Panc1 (cell line): Measurements from ENCODE around the gene WDR86.

ENCODE experiments used
- POLR2AphosphoS5 ChIP-seq: IDR thresholded peaks from 2 replicates; pipeline ENCODE4 v1.6.1; 2012; ENCODE audit warnings: mild to moderate bottlenecking, low read depth, low read length, moderate library complexity
- SIN3A ChIP-seq: IDR thresholded peaks from 2 replicates; pipeline ENCODE4 v1.6.1; 2012; ENCODE audit warnings: low read depth, mild to moderate bottlenecking, low read length, moderate library complexity, borderline replicate concordance; ENCODE audit not compliant: insufficient read depth
- TCF7L2 ChIP-seq: IDR thresholded peaks from 2 replicates; pipeline ENCODE4 v1.6.1; 2011; ENCODE audit warnings: mild to moderate bottlenecking, low read depth, low read length, inconsistent platforms
- TF ChIP-seq, protein P1 (sequence below): fragments of 450-650 bp; IDR thresholded peaks from 2 replicates; pipeline ENCODE4 v1.5.1; 2017; ENCODE audit warnings: mild to moderate bottlenecking
- TF ChIP-seq, protein P2 (sequence below), 2 experiments: IDR thresholded peaks; 2 replicates each; pipeline ENCODE4 v1.6.1; 2011 to 2012; ENCODE audit warnings: low read depth in 2 of 2, control low read depth in 1 of 2, low read length in 1 of 2, mild to moderate bottlenecking in 1 of 2, moderate library complexity in 1 of 2; ENCODE audit not compliant: insufficient read depth in 1 of 2

DNA sequence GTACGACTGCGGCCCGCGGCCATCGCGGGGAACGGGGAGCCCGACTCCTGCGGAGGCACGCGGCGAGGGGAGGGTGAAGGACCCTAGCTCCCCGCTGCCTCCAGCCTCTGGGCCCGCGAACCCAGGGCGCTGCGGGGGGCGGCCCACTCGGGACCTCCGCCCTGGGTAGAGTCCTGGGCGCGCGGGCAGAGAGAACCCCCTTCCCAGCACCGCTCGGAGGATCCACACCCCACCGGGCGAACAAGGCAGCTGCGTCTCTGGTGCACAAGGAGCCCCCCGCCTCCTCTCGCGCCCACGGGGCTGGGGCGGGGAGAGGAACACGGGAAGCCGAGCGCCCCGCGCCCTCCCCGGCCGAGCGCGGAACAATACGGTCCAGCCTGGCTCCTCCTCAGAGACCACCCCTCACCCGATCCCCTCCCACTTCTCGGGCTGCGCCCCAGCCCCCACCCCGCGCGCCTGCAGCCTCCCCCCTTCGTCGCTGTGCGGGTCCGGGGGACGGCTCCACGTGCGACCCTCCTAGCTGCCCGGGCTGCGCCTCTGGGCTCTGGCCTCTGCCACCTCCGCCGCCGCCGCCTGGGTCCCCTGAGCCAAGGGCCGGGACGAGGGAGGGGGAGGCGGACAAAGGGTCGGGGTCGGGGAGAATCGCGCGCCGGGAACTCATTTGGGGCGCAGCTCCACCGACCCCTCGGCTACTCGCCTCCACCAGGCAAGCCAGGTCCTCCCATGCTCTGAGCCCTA, at the start of gene WDR86:
- TF ChIP-seq, protein P1, sequence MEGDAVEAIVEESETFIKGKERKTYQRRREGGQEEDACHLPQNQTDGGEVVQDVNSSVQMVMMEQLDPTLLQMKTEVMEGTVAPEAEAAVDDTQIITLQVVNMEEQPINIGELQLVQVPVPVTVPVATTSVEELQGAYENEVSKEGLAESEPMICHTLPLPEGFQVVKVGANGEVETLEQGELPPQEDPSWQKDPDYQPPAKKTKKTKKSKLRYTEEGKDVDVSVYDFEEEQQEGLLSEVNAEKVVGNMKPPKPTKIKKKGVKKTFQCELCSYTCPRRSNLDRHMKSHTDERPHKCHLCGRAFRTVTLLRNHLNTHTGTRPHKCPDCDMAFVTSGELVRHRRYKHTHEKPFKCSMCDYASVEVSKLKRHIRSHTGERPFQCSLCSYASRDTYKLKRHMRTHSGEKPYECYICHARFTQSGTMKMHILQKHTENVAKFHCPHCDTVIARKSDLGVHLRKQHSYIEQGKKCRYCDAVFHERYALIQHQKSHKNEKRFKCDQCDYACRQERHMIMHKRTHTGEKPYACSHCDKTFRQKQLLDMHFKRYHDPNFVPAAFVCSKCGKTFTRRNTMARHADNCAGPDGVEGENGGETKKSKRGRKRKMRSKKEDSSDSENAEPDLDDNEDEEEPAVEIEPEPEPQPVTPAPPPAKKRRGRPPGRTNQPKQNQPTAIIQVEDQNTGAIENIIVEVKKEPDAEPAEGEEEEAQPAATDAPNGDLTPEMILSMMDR, result no peak
- no peak for TF ChIP-seq POLR2AphosphoS5
- no peak for TF ChIP-seq SIN3A
- TF ChIP-seq, protein P2, sequence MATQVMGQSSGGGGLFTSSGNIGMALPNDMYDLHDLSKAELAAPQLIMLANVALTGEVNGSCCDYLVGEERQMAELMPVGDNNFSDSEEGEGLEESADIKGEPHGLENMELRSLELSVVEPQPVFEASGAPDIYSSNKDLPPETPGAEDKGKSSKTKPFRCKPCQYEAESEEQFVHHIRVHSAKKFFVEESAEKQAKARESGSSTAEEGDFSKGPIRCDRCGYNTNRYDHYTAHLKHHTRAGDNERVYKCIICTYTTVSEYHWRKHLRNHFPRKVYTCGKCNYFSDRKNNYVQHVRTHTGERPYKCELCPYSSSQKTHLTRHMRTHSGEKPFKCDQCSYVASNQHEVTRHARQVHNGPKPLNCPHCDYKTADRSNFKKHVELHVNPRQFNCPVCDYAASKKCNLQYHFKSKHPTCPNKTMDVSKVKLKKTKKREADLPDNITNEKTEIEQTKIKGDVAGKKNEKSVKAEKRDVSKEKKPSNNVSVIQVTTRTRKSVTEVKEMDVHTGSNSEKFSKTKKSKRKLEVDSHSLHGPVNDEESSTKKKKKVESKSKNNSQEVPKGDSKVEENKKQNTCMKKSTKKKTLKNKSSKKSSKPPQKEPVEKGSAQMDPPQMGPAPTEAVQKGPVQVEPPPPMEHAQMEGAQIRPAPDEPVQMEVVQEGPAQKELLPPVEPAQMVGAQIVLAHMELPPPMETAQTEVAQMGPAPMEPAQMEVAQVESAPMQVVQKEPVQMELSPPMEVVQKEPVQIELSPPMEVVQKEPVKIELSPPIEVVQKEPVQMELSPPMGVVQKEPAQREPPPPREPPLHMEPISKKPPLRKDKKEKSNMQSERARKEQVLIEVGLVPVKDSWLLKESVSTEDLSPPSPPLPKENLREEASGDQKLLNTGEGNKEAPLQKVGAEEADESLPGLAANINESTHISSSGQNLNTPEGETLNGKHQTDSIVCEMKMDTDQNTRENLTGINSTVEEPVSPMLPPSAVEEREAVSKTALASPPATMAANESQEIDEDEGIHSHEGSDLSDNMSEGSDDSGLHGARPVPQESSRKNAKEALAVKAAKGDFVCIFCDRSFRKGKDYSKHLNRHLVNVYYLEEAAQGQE (IDR thresholded peaks at IDR 0.05; ENCODE audit: insufficient read depth in 1 of 2, low read depth in 2 of 2, low read length in 1 of 2), result no peak
- no peak for TF ChIP-seq TCF7L2
